Measurements from ENCODE around the gene PSMB11. TPM values are rescaled to one million over a fixed set of nuclear protein-coding genes. Genes with fewer than 3 reads are reported as not detected.
"Not testable (repeated sequence)": the region's sequence is repeated elsewhere in the genome, so short reads cannot be mapped to it uniquely, and the experiment has no call there.

The PSMB11 gene
- total RNA-seq, 2 donors from 2014 or later = not detected

- peaks cover 13% of the 10 kb centered on the region for H3K4me1 Mint-ChIP-seq
- ATAC-seq = no peak
These were observed 35.9 kb upstream of the PSMB11 start for GRCh38 chr14:23006188-23006534.

DNA sequence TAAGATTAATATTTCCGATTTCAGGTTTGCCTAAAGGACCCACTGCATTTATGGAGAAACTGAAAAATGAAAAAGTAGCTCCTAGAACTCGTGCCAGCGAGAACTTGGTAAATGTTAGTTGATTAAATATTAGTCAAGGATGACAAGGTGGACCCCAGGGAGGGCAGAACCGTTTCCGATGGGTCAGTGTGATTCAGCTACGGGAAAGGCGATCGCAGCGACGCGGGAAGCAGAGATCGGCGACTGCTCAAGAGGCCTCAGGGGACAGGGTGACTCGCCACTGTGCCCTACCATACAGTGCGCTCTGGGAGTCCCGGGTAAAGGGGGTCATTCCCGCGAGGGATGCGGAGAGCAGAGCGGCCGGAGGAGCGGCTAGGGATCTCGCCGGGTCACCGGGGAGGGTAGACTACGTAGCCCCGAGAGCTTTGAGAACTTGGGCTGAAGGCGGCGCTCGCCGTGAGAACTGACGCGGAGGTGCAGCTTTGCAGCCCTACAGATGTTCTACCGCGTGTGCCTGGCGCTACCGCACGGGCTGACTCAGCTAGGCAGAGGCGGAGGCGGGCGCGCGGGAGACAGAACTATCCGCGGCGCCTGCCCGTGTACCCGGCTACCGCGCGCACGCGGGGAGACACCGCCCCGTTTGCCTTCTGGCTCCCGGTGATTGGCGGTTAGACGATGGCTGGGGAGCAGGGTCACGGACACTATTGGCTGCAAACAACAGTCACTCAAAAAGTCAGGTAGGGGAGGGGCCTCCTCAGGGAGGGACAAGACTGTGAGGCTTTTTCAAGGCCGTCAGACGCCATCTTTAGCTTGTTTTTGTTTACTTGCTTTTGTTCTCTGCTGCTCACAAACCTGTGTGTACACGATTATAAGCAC, 35.2 kb upstream of the PSMB11 start:
- peak overlapping the region; percentile 96 for H3K27ac Mint-ChIP-seq
- DNase-seq (peak; percentile 94 to 95 (median 95)), ATAC-seq (peak; percentile 95)
- H3K36me3 Mint-ChIP-seq (ENCODE audit: low read depth) = peaks cover 2% of the 10 kb centered on the region
- peaks cover 15% of the 10 kb centered on the region for H3K4me1 Mint-ChIP-seq
- H3K27me3 Mint-ChIP-seq = no peaks in the 10 kb centered on the region
- no peaks in the 10 kb centered on the region for H3K9me3 ChIP-seq (ENCODE audit: control insufficient read depth, low read length, poor library complexity, severe bottlenecking)
- H3K4me3 Mint-ChIP-seq = peak overlapping the region; percentile 95

More at GRCh38 chr14:23006188-23006534, 35.9 kb upstream of the PSMB11 start:
- Mint-ChIP-seq H3K36me3 (ENCODE audit: low read depth) (peaks cover 2% of the 10 kb centered on the region), H3K4me3 (peak overlapping the region; percentile 95), H3K27me3 (no peaks in the 10 kb centered on the region), H3K27ac (peak overlapping the region; percentile 96)
- no peak for DNase-seq
- H3K9me3 ChIP-seq (ENCODE audit: control insufficient read depth, low read length, poor library complexity, severe bottlenecking) = no peaks in the 10 kb centered on the region

DNA sequence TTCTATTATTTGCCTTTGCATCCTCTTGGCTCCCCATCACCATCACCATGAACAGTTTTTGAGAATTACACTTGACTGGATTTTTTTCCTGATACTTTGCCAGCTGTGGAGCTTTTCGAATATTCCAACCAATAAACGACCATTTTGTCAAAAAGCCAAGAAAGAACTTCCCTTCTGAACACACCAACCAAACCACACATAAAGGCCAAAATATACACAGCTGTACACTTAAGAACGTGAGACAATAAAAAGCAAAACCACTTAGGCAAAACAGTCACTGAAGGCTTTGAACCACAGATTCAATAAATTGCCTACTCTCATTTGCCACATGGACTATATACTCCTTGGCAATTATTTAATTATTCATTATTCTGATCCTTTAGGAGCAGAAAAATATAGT, 33.2 kb upstream of the PSMB11 start:
- H3K27me3 Mint-ChIP-seq = no peaks in the 10 kb centered on the region
- H3K36me3 Mint-ChIP-seq (ENCODE audit: low read depth) = peaks cover 2% of the 10 kb centered on the region
- H3K9me3 ChIP-seq (ENCODE audit: control insufficient read depth, low read length, poor library complexity, severe bottlenecking) = no peaks in the 10 kb centered on the region
- peak overlapping the region; percentile 50 for H3K4me3 Mint-ChIP-seq
- peaks cover 15% of the 10 kb centered on the region for H3K4me1 Mint-ChIP-seq
- H3K27ac Mint-ChIP-seq = peak overlapping the region; percentile 96
- ATAC-seq (no peak), DNase-seq (no peak)

- H3K4me1 Mint-ChIP-seq = peaks cover 15% of the 10 kb centered on the region
- DNase-seq (no peak), ATAC-seq (no peak)
- H3K9me3 ChIP-seq (ENCODE audit: control insufficient read depth, low read length, poor library complexity, severe bottlenecking) = no peaks in the 10 kb centered on the region
- peak overlapping the region; percentile 93 for H3K4me3 Mint-ChIP-seq
- H3K27ac Mint-ChIP-seq = peak overlapping the region; percentile 96
- no peaks in the 10 kb centered on the region for H3K27me3 Mint-ChIP-seq
- H3K36me3 Mint-ChIP-seq (ENCODE audit: low read depth) = peaks cover 2% of the 10 kb centered on the region
These were observed 32.5 kb upstream of the PSMB11 start for GRCh38 chr14:23009483-23009938.

DNA sequence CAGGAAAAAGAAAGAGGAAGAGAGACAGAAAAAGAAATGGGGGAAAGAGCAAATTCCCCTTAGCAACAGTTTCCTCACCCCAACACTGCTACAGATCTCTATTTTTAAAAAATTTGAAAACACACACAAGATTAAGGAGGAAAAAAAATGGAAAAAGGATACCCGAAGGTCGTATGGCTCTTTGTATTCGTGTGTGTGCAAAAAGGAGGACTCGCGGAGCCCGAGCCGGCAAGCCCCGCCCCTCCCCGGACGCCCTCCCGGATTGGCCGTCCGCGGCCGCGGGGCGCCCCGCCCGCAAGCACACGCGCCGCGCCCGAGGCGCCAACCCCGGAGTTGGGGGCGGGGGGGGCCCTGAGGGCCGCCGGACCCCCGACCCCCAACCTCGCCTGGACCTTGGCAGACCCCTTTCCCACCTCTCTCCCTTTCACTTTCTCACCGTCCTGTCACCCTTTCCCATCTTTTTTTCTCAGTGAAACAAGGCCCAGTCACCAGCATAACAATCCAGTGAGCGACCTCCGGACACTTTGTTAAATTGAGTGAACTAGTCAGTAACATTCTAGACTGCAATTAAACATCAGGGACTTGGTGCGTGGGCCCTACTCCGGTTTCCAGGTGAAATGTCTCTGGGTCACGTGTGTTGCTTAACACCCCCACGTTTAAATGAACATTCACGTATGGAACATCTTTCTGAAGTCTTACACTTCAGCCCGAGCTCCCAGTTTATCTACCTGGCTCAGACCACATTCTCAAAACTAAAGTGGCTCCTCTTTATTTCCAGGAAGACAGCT, 31.9 kb upstream of the PSMB11 start, which contains the start of gene C14orf93:
Gene C14orf93 (minus strand): TSS at position 205 of the 788 bp plus-strand sequence. CDS start 11,120 bp downstream, outside the sequence.
- H3K4me1 Mint-ChIP-seq = peaks cover 13% of the 10 kb centered on the region
- peak; percentile 63 to 72 (median 65) for DNase-seq
- peak within 1 kb of the TSS; percentile 96 for H3K27ac Mint-ChIP-seq
- H3K4me3 Mint-ChIP-seq = peak within 1 kb of the TSS; percentile 93
- peak; percentile 24 for ATAC-seq
- H3K36me3 Mint-ChIP-seq (ENCODE audit: low read depth) = peaks cover 2% of the 10 kb centered on the region
- no peaks in the 10 kb centered on the region for H3K9me3 ChIP-seq (ENCODE audit: control insufficient read depth, low read length, poor library complexity, severe bottlenecking)
- H3K27me3 Mint-ChIP-seq = no peaks in the 10 kb centered on the region

DNA sequence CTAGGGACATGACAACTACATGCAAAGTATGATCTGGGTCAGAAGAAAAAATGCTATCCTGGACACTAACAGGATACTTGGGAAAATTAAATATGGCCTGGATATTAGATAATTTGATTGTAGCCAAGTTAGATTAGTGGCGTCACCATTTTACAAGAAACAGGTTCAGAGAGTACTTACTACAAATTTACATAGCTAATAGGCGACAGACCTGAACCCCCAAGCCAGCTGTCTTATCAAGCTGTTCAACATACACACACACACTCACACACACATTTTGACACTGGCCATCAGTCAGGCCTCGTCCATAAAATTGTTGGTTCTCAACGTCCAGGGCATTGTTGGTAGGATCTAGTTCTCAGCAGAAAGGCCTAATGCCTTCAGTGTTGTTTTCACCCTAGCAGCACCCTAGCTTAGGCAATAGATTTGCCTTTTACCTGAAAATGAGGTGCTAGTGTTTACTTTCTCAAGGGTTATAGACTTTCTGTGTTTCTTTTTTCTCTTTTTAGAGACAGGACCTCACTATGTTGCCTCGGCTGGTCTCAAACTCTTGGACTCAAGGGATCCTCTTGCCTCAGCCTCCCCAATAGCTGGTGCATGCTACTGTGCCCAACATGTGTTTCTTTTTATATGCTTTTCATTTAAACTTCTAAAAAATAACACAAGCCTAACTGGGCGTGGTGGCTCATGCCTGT, 28.8 kb upstream of the PSMB11 start:
- Mint-ChIP-seq H3K27me3 (no peaks in the 10 kb centered on the region), H3K36me3 (ENCODE audit: low read depth) (peaks cover 2% of the 10 kb centered on the region), H3K4me1 (peaks cover 15% of the 10 kb centered on the region), H3K4me3 (no peak overlapping the region), H3K27ac (no peak overlapping the region)
- ATAC-seq (no peak), DNase-seq (no peak)
- no peaks in the 10 kb centered on the region for H3K9me3 ChIP-seq (ENCODE audit: control insufficient read depth, low read length, poor library complexity, severe bottlenecking)

DNA sequence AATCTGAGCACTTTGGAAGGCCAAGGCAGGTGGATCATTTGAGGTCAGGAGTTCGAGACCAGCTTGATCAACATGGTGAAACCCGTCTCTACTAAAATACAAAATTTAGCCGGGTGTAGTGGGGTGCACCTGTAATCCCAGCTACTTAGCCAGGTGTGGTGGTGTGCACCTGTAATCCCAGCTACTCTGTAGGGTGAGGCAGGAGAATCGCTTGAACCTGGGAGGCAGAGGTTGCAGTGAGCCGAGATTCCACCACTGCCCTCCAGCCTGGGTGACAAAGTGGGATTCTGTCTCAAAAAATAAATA, 28.3 kb upstream of the PSMB11 start:
- not testable (repeated sequence) for H3K27me3 Mint-ChIP-seq; H3K36me3 Mint-ChIP-seq (ENCODE audit: low read depth); H3K9me3 ChIP-seq (ENCODE audit: control insufficient read depth, low read length, poor library complexity, severe bottlenecking); H3K27ac Mint-ChIP-seq; ATAC-seq; DNase-seq; H3K4me3 Mint-ChIP-seq
- H3K4me1 Mint-ChIP-seq = peaks cover 11% of the 10 kb centered on the region

GRCh38 chr14:23015618-23016017, 26.4 kb upstream of the PSMB11 start:
- Mint-ChIP-seq H3K4me1 (peaks cover 6% of the 10 kb centered on the region), H3K4me3 (no peak overlapping the region), H3K27me3 (no peaks in the 10 kb centered on the region), H3K27ac (no peak overlapping the region), H3K36me3 (ENCODE audit: low read depth) (no peaks in the 10 kb centered on the region)
- H3K9me3 ChIP-seq (ENCODE audit: control insufficient read depth, low read length, poor library complexity, severe bottlenecking) = no peaks in the 10 kb centered on the region
- ATAC-seq (no peak), DNase-seq (no peak)

DNA sequence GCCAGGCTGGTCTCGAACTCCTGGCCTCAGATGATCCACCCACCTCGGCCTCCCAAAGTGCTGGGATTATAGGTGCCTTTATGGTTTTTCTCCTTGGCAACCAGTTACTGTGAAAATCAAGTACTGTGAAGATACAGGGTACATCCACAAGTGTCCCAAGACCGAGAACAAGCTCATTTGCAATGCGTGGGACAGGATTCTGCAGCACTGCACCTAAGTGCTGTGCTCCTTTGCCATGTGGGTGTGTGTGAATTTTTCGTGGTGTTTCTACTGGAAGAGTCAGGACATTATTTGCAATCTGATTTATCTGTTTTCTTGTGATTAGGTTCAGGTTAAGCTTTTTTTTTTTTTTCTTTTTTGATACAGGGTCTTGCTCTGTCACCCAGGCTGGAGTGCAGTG, 24.9 kb upstream of the PSMB11 start:
- Mint-ChIP-seq H3K27ac (no peak overlapping the region), H3K4me3 (no peak overlapping the region), H3K36me3 (ENCODE audit: low read depth) (no peaks in the 10 kb centered on the region), H3K27me3 (no peaks in the 10 kb centered on the region), H3K4me1 (peaks cover 6% of the 10 kb centered on the region)
- H3K9me3 ChIP-seq (ENCODE audit: control insufficient read depth, low read length, poor library complexity, severe bottlenecking) = no peaks in the 10 kb centered on the region
- ATAC-seq (no peak), DNase-seq (no peak)

- Mint-ChIP-seq H3K27ac (no peak overlapping the region), H3K27me3 (no peaks in the 10 kb centered on the region), H3K36me3 (ENCODE audit: low read depth) (no peaks in the 10 kb centered on the region), H3K4me1 (peaks cover 8% of the 10 kb centered on the region), H3K4me3 (no peak overlapping the region)
- DNase-seq = no peak
- no peak for ATAC-seq
- no peaks in the 10 kb centered on the region for H3K9me3 ChIP-seq (ENCODE audit: control insufficient read depth, low read length, poor library complexity, severe bottlenecking)
These were observed 23.9 kb upstream of the PSMB11 start for GRCh38 chr14:23018107-23018506.

DNA sequence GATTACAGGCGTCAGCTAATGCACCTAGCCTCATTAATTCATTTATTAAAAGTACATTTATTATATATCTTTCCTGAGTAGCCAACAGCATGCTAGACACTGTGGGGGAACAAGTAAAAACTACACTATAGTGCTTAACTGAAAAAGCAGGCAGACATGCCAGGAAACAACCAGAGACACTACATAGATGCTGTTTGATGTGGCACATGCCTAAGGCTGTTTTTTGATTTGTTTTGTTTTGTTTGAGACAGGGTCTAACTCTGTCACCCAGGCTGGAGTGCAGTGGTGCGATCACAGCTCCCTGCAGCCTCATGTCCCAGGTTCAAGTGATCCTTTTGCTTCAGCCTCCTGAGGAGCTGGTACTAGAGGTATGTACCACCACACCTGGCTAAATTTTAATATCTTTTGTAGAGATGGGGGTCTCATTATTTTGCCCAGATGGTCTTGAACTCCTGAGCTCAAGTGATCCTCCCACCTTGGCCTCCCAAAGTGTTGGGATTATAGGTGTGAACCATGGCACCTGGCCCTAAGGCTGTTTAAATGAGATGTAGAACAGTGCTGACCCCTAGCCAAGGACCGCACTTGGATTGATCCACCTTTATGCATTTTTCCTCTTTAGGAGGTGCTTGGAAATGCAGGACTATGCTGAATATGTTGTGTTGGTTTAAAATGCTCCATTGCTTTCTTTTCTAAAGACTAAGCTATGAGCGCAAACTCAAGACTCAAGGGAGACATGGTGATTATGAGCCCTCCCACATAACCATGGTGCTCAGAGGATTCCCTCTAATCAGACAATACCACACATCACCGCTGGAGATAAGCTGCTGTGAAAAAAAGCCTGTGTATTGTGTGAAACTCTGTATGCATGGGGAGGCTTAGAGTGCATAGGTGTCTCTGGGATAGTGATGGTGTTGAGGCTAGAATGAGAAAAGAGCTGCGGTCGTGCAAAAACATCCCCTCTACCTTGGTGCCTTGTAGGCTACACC, 21.6 kb upstream of the PSMB11 start:
- no peak for ATAC-seq
- Mint-ChIP-seq H3K27me3 (no peaks in the 10 kb centered on the region), H3K4me3 (no peak overlapping the region), H3K36me3 (ENCODE audit: low read depth) (peaks cover 5% of the 10 kb centered on the region), H3K4me1 (peaks cover 20% of the 10 kb centered on the region), H3K27ac (no peak overlapping the region)
- no peak for DNase-seq
- no peaks in the 10 kb centered on the region for H3K9me3 ChIP-seq (ENCODE audit: control insufficient read depth, low read length, poor library complexity, severe bottlenecking)

- DNase-seq = no peak
- ATAC-seq = no peak
- H3K9me3 ChIP-seq (ENCODE audit: control insufficient read depth, low read length, poor library complexity, severe bottlenecking) = no peaks in the 10 kb centered on the region
- H3K27ac Mint-ChIP-seq = no peak overlapping the region
- no peak overlapping the region for H3K4me3 Mint-ChIP-seq
- peaks cover 9% of the 10 kb centered on the region for H3K36me3 Mint-ChIP-seq (ENCODE audit: low read depth)
- peaks cover 20% of the 10 kb centered on the region for H3K4me1 Mint-ChIP-seq
- no peaks in the 10 kb centered on the region for H3K27me3 Mint-ChIP-seq
These were observed 20.6 kb upstream of the PSMB11 start for GRCh38 chr14:23021434-23021833.

Data from T-helper 17 cell (primary cell).